GM12801 (cell line): ENCODE results near the gene CILP2.

Experiments used
- TF ChIP-seq, protein P1 (sequence below): IDR thresholded peaks from one replicate; pipeline ENCODE4 v1.5.1; 2011; ENCODE audit warnings: control low read depth; ENCODE audit not compliant: insufficient read length; ENCODE audit errors: extremely low read depth

The CILP2 gene

DNA sequence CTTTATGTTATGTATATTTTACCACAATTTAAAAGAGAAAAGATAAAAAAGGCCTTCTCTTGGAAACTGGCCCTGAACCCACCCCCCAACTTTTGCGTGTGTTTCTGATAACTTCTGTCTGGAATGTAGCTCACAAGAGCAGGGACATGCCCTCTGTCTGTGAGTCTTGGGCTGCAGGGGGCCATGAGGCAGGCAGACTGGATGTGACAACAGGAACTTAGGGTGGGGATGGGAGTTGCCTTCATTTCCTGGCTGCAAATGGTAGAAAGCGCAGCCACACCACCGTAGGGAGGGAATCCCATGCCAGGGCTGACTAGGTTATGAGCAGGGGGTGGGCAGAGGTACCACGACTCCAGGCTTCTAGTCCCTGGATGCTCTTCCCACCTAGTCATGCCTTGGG is 21.9 kb downstream of the CILP2 start:
- TF ChIP-seq, protein P1, sequence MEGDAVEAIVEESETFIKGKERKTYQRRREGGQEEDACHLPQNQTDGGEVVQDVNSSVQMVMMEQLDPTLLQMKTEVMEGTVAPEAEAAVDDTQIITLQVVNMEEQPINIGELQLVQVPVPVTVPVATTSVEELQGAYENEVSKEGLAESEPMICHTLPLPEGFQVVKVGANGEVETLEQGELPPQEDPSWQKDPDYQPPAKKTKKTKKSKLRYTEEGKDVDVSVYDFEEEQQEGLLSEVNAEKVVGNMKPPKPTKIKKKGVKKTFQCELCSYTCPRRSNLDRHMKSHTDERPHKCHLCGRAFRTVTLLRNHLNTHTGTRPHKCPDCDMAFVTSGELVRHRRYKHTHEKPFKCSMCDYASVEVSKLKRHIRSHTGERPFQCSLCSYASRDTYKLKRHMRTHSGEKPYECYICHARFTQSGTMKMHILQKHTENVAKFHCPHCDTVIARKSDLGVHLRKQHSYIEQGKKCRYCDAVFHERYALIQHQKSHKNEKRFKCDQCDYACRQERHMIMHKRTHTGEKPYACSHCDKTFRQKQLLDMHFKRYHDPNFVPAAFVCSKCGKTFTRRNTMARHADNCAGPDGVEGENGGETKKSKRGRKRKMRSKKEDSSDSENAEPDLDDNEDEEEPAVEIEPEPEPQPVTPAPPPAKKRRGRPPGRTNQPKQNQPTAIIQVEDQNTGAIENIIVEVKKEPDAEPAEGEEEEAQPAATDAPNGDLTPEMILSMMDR, result no peak

- TF ChIP-seq, protein P1, result no peak
These were observed 24.0 kb downstream of the CILP2 start for GRCh38 chr19:19561946-19562664.

DNA sequence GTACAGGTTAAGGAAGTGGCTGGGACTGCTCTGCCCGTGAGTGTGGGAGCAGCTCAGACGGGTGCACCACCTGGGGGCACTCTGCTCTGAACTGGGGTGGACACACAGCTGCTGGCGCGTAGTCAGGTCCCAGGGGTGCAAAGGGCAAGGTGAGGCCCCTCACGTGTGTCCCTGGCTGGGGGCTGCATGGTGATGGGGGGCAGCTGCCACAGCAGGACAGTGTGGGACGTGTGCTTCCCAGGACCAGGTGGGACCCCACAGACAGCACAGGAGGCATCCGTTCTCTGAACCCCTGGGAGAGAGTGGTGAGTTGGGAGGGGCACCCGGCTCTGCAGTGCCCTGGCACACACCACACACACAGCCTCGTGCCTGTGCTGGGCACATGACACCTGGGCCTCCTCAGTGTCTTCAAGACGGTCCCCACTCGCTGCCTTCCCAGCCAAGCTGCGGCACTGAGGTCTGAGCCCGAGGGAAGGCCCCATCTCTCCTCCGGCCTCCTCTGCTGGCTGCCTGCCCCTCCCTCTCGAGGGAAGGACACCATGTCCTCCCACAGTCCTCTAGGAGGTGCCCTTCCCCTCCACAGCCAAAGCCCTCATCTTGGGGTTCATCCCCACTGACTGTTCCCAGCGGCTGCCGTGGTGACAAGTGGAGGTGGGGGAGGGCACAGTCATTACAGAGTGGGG is 24.7 kb downstream of the CILP2 start:
- TF ChIP-seq, protein P1, result no peak

DNA sequence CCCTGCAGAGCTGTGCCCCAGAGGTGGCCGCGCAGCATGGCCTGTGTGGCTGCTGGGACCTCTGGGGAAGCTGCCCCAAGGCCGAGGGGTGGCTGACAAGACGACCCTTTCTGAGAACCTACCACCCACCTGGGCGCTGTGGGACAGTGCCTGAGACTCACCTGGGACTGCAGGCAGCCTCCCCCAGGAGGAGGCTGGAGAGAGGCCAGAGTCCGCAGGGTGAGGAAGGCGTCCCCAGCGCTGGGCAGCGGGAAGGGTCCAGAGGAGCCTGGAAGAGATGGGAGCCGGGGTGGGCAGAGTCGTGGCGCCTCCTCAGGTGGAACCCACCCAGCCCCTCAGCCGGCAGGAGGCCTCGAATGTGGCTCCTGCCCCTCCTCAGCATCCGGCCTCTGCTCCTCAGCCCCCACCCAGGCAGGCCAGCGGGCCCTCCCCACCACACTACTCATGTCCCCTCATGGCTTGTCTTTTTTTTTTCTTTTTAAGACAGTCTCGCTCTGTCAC is 25.3 kb downstream of the CILP2 start:
- TF ChIP-seq, protein P1, result no peak

DNA sequence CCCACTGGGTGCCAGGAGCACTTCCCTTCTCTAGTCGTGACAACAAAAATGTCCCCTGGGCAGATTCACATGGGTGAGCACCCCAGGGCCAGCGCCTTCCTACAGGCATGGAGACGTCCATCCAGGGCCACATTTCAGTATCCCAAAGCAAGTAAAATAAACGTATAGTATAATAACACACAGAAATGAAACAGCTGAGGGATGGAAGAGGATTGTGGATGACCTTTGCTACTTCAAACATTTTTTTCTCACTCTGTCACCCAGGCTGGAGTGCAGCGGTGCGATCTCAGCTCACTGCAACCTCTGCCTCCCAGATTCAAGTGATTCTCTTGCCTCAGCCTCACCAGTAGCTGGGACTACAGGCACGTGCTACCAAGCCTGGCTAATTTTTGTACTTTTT is 28.2 kb downstream of the CILP2 start:
- TF ChIP-seq, protein P1, result no peak

- TF ChIP-seq, protein P1, result no peak
These were observed 29.3 kb downstream of the CILP2 start for GRCh38 chr19:19567391-19567790.

DNA sequence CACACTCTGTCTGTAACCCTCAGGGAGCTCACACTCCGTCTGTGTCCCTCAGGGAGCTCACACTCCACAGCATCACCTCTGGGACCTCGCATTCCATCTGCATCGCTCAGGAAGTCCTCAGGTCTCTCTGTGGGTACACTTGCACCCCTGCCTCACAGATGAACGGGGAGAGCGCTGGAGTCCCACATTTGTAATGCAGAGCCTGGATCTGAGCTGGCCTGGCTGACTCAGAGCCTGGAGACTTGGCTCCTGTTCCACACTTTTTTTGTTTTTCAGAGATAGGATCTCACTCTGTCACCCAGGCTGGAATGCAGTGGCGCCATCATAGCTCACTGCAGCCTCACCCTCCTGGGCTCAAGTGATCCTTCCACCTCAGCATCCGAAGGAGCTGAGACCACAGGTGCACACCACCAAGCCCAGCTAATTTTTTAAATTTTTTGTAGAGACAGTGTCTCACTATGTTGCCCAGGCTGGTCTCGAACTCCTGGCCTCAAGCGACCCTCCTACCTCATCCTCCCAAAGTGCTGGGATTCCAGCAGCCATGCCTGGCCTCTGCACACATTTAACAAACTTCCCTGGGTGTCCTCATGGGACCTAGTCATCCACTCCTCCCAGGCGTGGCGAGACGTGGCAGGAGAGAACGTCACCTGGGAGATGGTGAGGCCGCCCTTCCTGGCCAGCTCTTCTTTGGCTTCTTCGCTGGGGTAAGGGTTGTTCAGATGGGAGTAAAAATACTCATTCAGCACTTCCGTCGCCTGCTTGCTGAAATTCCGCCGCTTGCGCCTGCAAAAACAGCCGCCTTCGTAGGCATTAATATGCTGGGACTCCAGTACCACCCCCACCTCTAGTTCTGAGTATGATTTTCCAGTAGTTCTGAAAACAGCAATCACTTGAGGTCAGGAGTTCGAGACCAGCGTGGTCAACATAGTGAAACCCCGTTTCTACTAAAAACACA is 31.0 kb downstream of the CILP2 start:
- TF ChIP-seq, protein P1, result no peak
